ENCODE data around the gene SPSB4. TPM values are rescaled to one million over a fixed set of nuclear protein-coding genes. Genes with fewer than 3 reads are reported as not detected.

The SPSB4 gene
- total and polyA plus RNA-seq, 7 donors, result 0.10 to 1.4 (median 0.44) TPM; not detected in 1

DNA sequence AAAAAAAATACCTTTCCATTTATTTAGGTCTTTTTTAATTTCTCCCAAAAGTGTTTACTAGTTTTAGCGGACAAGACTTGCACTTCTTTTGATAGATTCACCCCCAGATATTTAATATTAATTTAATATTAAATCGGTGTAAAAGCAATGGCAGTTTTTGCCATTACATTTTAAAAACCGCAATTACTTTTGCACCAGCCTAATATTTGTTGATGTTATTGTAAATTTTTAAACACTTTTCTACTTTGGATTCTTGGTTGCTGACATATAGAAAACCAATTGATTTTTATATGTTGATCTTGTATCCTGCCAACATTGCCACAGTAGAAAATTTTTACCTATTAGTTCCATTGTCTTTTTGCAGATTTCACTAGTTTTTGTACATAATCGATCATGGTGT is 116.5 kb downstream of the SPSB4 start:
- no peaks in the 10 kb centered on the region for H3K9me3 ChIP-seq
- no peak overlapping the region for H3K4me3 ChIP-seq
- no peak for TF ChIP-seq POLR2AphosphoS5 (IDR thresholded peaks at IDR 0.05)
- no peak for TF ChIP-seq POLR2A (IDR thresholded peaks at IDR 0.05)
- TF ChIP-seq, protein P1, sequence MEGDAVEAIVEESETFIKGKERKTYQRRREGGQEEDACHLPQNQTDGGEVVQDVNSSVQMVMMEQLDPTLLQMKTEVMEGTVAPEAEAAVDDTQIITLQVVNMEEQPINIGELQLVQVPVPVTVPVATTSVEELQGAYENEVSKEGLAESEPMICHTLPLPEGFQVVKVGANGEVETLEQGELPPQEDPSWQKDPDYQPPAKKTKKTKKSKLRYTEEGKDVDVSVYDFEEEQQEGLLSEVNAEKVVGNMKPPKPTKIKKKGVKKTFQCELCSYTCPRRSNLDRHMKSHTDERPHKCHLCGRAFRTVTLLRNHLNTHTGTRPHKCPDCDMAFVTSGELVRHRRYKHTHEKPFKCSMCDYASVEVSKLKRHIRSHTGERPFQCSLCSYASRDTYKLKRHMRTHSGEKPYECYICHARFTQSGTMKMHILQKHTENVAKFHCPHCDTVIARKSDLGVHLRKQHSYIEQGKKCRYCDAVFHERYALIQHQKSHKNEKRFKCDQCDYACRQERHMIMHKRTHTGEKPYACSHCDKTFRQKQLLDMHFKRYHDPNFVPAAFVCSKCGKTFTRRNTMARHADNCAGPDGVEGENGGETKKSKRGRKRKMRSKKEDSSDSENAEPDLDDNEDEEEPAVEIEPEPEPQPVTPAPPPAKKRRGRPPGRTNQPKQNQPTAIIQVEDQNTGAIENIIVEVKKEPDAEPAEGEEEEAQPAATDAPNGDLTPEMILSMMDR (IDR thresholded peaks at IDR 0.05), result no peak
- no peak for TF ChIP-seq EP300 (IDR thresholded peaks at IDR 0.05)
- no peaks in the 10 kb centered on the region for H3K27me3 ChIP-seq
- H3K4me1 ChIP-seq, result no peaks in the 10 kb centered on the region
- no peak for DNase-seq
- H3K36me3 ChIP-seq, result no peaks in the 10 kb centered on the region
- H3K27ac ChIP-seq, result no peak overlapping the region
- intact Hi-C loops (cut with DNase I), result no loop called here
- WGBS, 2 donors, result 91 to 93% methylated on average over 4 of the region's 4 CpGs

DNA sequence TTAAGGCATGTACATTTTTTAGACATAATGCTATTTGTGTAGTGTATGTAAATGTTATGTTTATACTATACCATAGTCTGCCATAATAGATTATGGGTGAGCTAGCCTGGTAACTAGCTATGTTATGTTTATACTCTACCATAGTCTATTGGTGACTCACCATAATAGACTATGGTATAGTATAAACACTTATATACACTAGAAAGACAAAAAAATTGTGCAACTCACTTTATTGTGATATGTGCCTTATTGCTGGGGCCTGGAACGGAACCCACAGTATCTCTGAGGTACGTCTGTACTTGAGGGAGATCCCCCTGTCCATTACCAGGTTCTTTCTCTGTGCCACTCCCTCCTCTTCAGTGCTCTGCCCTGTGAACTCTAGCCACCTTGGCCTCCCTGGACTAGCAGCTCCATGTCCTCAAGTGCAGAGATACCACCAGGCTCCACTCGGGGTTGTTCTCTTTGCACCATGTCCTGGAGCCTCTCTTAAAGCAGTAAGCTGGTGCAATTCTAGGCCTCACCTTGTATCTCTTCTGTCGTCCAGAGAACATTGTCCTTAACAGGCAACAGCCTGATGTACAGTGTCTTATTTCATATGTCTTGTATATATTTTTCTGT is 119.6 kb downstream of the SPSB4 start:
- intact Hi-C loops (cut with DNase I), result no loop called here
- H3K27me3 ChIP-seq, result no peaks in the 10 kb centered on the region
- H3K4me1 ChIP-seq, result no peaks in the 10 kb centered on the region
- no peaks in the 10 kb centered on the region for H3K36me3 ChIP-seq
- TF ChIP-seq POLR2A (IDR thresholded peaks at IDR 0.05) (no peak), EP300 (IDR thresholded peaks at IDR 0.05) (no peak), POLR2AphosphoS5 (IDR thresholded peaks at IDR 0.05) (no peak)
- TF ChIP-seq, protein P1 (IDR thresholded peaks at IDR 0.05), result no peak
- DNase-seq, result no peak
- no peak overlapping the region for H3K4me3 ChIP-seq
- no peaks in the 10 kb centered on the region for H3K9me3 ChIP-seq
- 77 to 86% methylated on average over 4 of the region's 4 CpGs for WGBS, 2 donors
- H3K27ac ChIP-seq, result no peak overlapping the region

DNA sequence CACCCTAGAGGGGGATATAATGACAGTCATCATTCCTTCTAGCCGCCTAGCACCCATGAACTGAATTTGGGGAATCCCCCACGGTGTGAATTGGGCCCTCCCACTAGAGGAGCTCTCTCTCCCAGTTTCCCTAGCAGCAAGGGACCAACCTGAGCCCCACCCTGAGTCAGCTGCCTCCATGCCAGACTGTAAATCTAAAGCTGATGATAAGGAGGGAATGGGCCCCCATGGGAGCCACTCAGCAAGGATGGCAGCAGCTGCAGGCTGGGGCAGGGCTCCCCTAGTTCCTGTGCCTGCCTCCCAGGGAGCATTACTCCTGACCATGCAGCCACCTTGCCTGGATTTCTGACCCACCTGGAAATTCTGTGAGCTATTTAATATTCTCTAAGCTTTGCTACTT is 123.5 kb downstream of the SPSB4 start:
- TF ChIP-seq POLR2AphosphoS5 (IDR thresholded peaks at IDR 0.05) (no peak), EP300 (IDR thresholded peaks at IDR 0.05) (no peak), POLR2A (IDR thresholded peaks at IDR 0.05) (no peak)
- TF ChIP-seq, protein P1 (IDR thresholded peaks at IDR 0.05), result no peak
- H3K36me3 ChIP-seq, result no peaks in the 10 kb centered on the region
- H3K27me3 ChIP-seq, result no peaks in the 10 kb centered on the region
- no peaks in the 10 kb centered on the region for H3K9me3 ChIP-seq
- 39 to 60% methylated on average over 2 of the region's 2 CpGs for WGBS, 2 donors
- DNase-seq, result no peak
- intact Hi-C loops (cut with DNase I), result no loop called here
- no peak overlapping the region for H3K4me3 ChIP-seq
- H3K27ac ChIP-seq, result no peak overlapping the region
- no peaks in the 10 kb centered on the region for H3K4me1 ChIP-seq

- TF ChIP-seq EP300 (IDR thresholded peaks at IDR 0.05), result no peak
- intact Hi-C loops (cut with DNase I), result no loop called here
- Histone ChIP-seq H3K27me3 (no peaks in the 10 kb centered on the region), H3K36me3 (no peaks in the 10 kb centered on the region), H3K4me1 (no peaks in the 10 kb centered on the region), H3K9me3 (peaks cover 0 to 8% (median 3%) of the 10 kb centered on the region in 4 donors), H3K4me3 (no peak overlapping the region), H3K27ac (no peak overlapping the region)
- no peak for DNase-seq
These were observed 125.6 kb downstream of the SPSB4 start for GRCh38 chr3:141176775-141177174.

DNA sequence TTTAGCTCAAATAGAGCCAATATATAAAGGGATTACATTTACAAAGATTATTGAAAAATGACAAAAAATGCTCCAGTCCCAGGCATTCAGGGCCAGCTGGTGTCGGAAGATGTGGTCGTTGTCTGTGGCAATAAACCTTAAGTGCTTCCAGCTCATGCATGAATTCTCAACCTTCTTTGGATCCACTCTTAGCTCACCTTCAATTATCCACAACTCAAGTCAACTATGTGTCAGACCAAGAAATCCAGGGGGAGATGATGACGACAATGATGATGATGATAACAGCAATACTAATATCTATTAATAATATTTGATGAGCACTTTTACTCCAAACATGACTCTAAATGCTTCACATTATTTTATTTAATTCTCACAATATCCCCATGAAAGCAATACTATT is 126.9 kb downstream of the SPSB4 start:
- no peak for DNase-seq
- H3K27me3 ChIP-seq, result no peaks in the 10 kb centered on the region
- intact Hi-C loops (cut with DNase I), result no loop called here
- no peaks in the 10 kb centered on the region for H3K4me1 ChIP-seq
- TF ChIP-seq POLR2AphosphoS5 (IDR thresholded peaks at IDR 0.05) (no peak), EP300 (IDR thresholded peaks at IDR 0.05) (no peak), POLR2A (IDR thresholded peaks at IDR 0.05) (no peak)
- TF ChIP-seq, protein P1 (IDR thresholded peaks at IDR 0.05), result no peak
- H3K36me3 ChIP-seq, result no peaks in the 10 kb centered on the region
- WGBS, 2 donors, result 64 to 80% methylated on average over 3 of the region's 3 CpGs
- H3K27ac ChIP-seq, result no peak overlapping the region
- H3K9me3 ChIP-seq, result peaks cover 0 to 8% (median 3%) of the 10 kb centered on the region in 4 donors
- H3K4me3 ChIP-seq, result no peak overlapping the region
